HepG2 (cell line): ENCODE data around the gene ZSWIM8. TPM values are rescaled to one million over a fixed set of nuclear protein-coding genes. Genes with fewer than 3 reads are reported as not detected.
A peak's percentile ranks its signal among the peaks of the same experiment; 100 is the strongest.

Experiments used
- ATAC-seq: fragments of 200-7000 bp; cut with Tn5 transposase; 3 replicates; pipeline ENCODE4 v1.9.1; 2020; ENCODE audit warnings: mild to moderate bottlenecking, moderate library complexity
- BruUV-seq: library from RNA; stranded (reverse); fragments of 400-500 nt; replicated peaks from 2 replicates; lab custom pipeline; 2021; lab: Mats Ljungman, UMichigan
- CTCF ChIA-PET: fragments of 300-600 bp; formaldehyde crosslinking; extraction: SDS; loops from one replicate; lab custom pipeline; 2021; ENCODE audit warnings: low total read pairs, inconsistent platforms, low intra/inter-chr PET ratio; lab: Yijun Ruan, JAX
- POLR2A ChIA-PET: fragments of 350-600 bp; sonication (Branson Sonifier 250); formaldehyde crosslinking; loops from one replicate; lab custom pipeline; 2020; ENCODE audit warnings: antibody characterized with exemption, inconsistent platforms; lab: Yijun Ruan, JAX
- DNase-seq: peaks from one replicate; pipeline ENCODE4 v3.0.0-alpha.2; 2015; ENCODE audit warnings: low spot score
- FAIRE-seq: peaks from 3 replicates; lab custom pipeline; 2011; peaks lifted over from hg19 to GRCh38; lab: Jason Lieb, UNC
- H2AFZ ChIP-seq: one replicate; pipeline ENCODE4 v1.6.1; 2011; ENCODE audit warnings: low read length, inconsistent platforms
- H3K27ac ChIP-seq: fragments of 300-600 bp; 3 replicates; pipeline ENCODE4 v1.8.0; 2011; ENCODE audit warnings: mixed run types, mild to moderate bottlenecking, mixed read lengths, low read length, inconsistent platforms; ENCODE audit not compliant: insufficient read depth; ENCODE audit errors: extremely low read length
- H3K27me3 ChIP-seq, 2 experiments: fragments of 200-600 bp in 1 of 2; 2 replicates in 1 of 2; 3 replicates in 1 of 2; pipeline versions ENCODE4 v1.6.0 to v1.8.0; 2011; ENCODE audit warnings: low read length in 2 of 2, mild to moderate bottlenecking in 2 of 2, moderate library complexity in 2 of 2, inconsistent platforms in 1 of 2; ENCODE audit not compliant: insufficient read depth in 2 of 2, control insufficient read depth in 1 of 2
- H3K36me3 ChIP-seq, 2 experiments: fragments of 200-600 bp in 1 of 2; replicated peaks in 1 of 2; 2 replicates in 1 of 2; 3 replicates in 1 of 2; pipeline versions ENCODE4 v1.5.1 to v1.8.0; 2011; ENCODE audit warnings: low read length in 2 of 2, inconsistent platforms in 1 of 2; ENCODE audit not compliant: insufficient read depth in 2 of 2, control insufficient read depth in 1 of 2
- H3K4me1 ChIP-seq: 2 replicates; pipeline ENCODE4 v1.5.1; 2012; ENCODE audit warnings: low read length, inconsistent platforms; ENCODE audit not compliant: insufficient read depth
- H3K4me2 ChIP-seq: 2 replicates; pipeline ENCODE4 v1.6.0; 2011; ENCODE audit warnings: low read depth, low read length, inconsistent platforms
- H3K4me3 ChIP-seq, 3 experiments: fragments of 200-600 bp in 1 of 3; sonication (generic), shearing (Covaris generic) in 1 of 3; replicated peaks in 1 of 3; 2 replicates each; pipeline ENCODE4 v1.5.1; 2011 to 2016; ENCODE audit warnings: low read length in 3 of 3, inconsistent platforms in 2 of 3, low read depth in 2 of 3, mild to moderate bottlenecking in 2 of 3, control low read depth in 1 of 3, mixed read lengths in 1 of 3; ENCODE audit not compliant: insufficient read depth in 1 of 3
- H3K79me2 ChIP-seq: one replicate; pipeline ENCODE4 v1.6.1; 2011; ENCODE audit warnings: low read length, inconsistent platforms; ENCODE audit not compliant: insufficient read depth
- H3K9ac ChIP-seq: 2 replicates; pipeline ENCODE4 v1.6.0; 2011; ENCODE audit warnings: mild to moderate bottlenecking, low read depth, low read length, inconsistent platforms; ENCODE audit not compliant: insufficient read depth
- H3K9me3 ChIP-seq: 2 replicates; pipeline ENCODE4 v1.5.1; 2012; ENCODE audit warnings: mild to moderate bottlenecking, low read length
- H4K20me1 ChIP-seq: 2 replicates; pipeline ENCODE4 v1.6.0; 2011; ENCODE audit warnings: inconsistent platforms, mild to moderate bottlenecking, low read length, moderate library complexity; ENCODE audit not compliant: insufficient read depth
- AGO2 ChIP-seq: fragments of 200-400 bp; formaldehyde crosslinking; optimal IDR thresholded peaks from 2 replicates; pipeline ENCODE3; 2017; ENCODE audit warnings: mild to moderate bottlenecking, low read depth, low read length, moderate library complexity
- KDM6A ChIP-seq: IDR thresholded peaks from 2 replicates; pipeline ENCODE4 v1.6.1; 2016; ENCODE audit warnings: low read depth
- KLF16 ChIP-seq, 2 experiments: sonication (generic) in 1 of 2; formaldehyde crosslinking in 1 of 2; IDR thresholded peaks; 2 replicates each; pipeline versions ENCODE4 v1.6.1 to v1.8.0; 2016 to 2023; ENCODE audit warnings: missing genetic modification reagents in 2 of 2, missing compliant biosample characterization in 1 of 2
- RBFOX2 ChIP-seq: fragments of 200-400 bp; formaldehyde crosslinking; IDR thresholded peaks from 2 replicates; pipeline ENCODE4 v1.6.1; 2017; ENCODE audit warnings: low read depth, mild to moderate bottlenecking, low read length
- REL ChIP-seq: sonication (generic); formaldehyde crosslinking; conservative IDR thresholded peaks from 2 replicates; pipeline ENCODE4 v1.8.0; 2022; ENCODE audit warnings: mild to moderate bottlenecking, missing genetic modification reagents, moderate library complexity
- REPIN1 ChIP-seq: sonication (generic); formaldehyde crosslinking; IDR thresholded peaks from 2 replicates; pipeline ENCODE4 v1.8.0; 2022; ENCODE audit warnings: missing genetic modification reagents, low read depth, mild to moderate bottlenecking, borderline replicate concordance
- SOX13 ChIP-seq, 3 experiments: fragments of 450-650 bp in 1 of 3; sonication (generic) in 1 of 3; formaldehyde crosslinking in 1 of 3; IDR thresholded peaks in 2 of 3; conservative IDR thresholded peaks in 1 of 3; 2 replicates each; pipeline versions ENCODE4 v1.5.0 to v1.6.1; 2016 to 2020; ENCODE audit warnings: antibody characterized with exemption in 1 of 3, mild to moderate bottlenecking in 1 of 3, missing compliant biosample characterization in 1 of 3, missing genetic modification reagents in 1 of 3, moderate library complexity in 1 of 3
- ZC3H4 ChIP-seq: sonication (generic); formaldehyde crosslinking; IDR thresholded peaks from 2 replicates; pipeline ENCODE4 v1.4.0; 2020; ENCODE audit warnings: missing genetic modification reagents, borderline replicate concordance
- ZNF274 ChIP-seq: sonication (generic); formaldehyde crosslinking; IDR thresholded peaks from 2 replicates; pipeline ENCODE4 v1.5.1; 2020; ENCODE audit warnings: mild to moderate bottlenecking, missing genetic modification reagents
- ZNF83 ChIP-seq: sonication (generic); formaldehyde crosslinking; IDR thresholded peaks from 2 replicates; pipeline ENCODE4 v1.4.0; 2020; ENCODE audit warnings: missing genetic modification reagents, mild to moderate bottlenecking, borderline replicate concordance
- WGBS: methylation state at CpG from one replicate; pipeline ENCODE4 v1.1.6; 2017; ENCODE audit warnings: low lambda C conversion rate; 5-methylcytosine and 5-hydroxymethylcytosine counted together
- in situ Hi-C: cut with HindIII; loops from 2 replicates; pipeline ENCODE4 v1.10.0; 2017; ENCODE audit warnings: low pct_unique_long_range_greater_than_20kb; ENCODE audit not compliant: extremely low pct_ligation_motif_present
- intact Hi-C: fragments of 100-400 bp; cut with micrococcal nuclease; formaldehyde crosslinking; loops from one replicate; pipeline ENCODE4 v1.10.0; 2022; ENCODE audit not compliant: unreplicated experiment
- polyA plus RNA-seq, 8 experiments: library from polyadenylated mRNA; depleted of rRNA in 3 of 8; stranded (reverse) in 7 of 8; unstranded in 1 of 8; fragments of >200 nt; fragmentation: Illumina TruSeq in 4 of 8; extraction: Trizol in 4 of 8; gene quantifications; 2 replicates each; pipeline versions ENCODE4 v1.2.1 to v1.2.3, GENCODE V29; 2011 to 2016; ENCODE audit warnings: low read depth in 4 of 8, missing spikeins in 1 of 8, mixed read lengths in 1 of 8; ENCODE audit not compliant: insufficient read depth in 1 of 8
- total RNA-seq, 5 experiments: library from RNA; depleted of rRNA; stranded (reverse); fragments of >200 nt; fragmentation: Illumina TruSeq; extraction: Trizol; gene quantifications; 2 replicates each; pipeline ENCODE4 v1.2.3, GENCODE V29; 2016; ENCODE audit warnings: low read depth in 1 of 5
- TF ChIP-seq, protein P1 (sequence below): sonication (generic); formaldehyde crosslinking; IDR thresholded peaks from 2 replicates; pipeline ENCODE4 v1.5.0; 2020; ENCODE audit warnings: missing genetic modification reagents, mild to moderate bottlenecking, borderline replicate concordance
- TF ChIP-seq, protein P2 (sequence below): sonication (generic); formaldehyde crosslinking; IDR thresholded peaks from 2 replicates; pipeline ENCODE4 v1.8.0; 2023; ENCODE audit warnings: mild to moderate bottlenecking, missing genetic modification reagents
- TF ChIP-seq, protein P3 (sequence below): sonication (generic); formaldehyde crosslinking; IDR thresholded peaks from 2 replicates; pipeline ENCODE4 v1.4.0; 2020; ENCODE audit warnings: mild to moderate bottlenecking, missing genetic modification reagents
- TF ChIP-seq, protein P4 (sequence below): sonication (generic); formaldehyde crosslinking; IDR thresholded peaks from 2 replicates; pipeline ENCODE4 v1.5.1; 2020; ENCODE audit warnings: missing genetic modification reagents, mild to moderate bottlenecking, borderline replicate concordance
- TF ChIP-seq, protein P5 (sequence below): sonication (generic); formaldehyde crosslinking; conservative IDR thresholded peaks from 2 replicates; pipeline ENCODE4 v1.8.0; 2022; ENCODE audit warnings: mild to moderate bottlenecking, moderate library complexity, missing genetic modification reagents

ZSWIM8 gene
- total and polyA plus RNA-seq, 2 of the 13 experiments (the other 11 are each of a cell fraction or from before 2014, with no cell fraction given), result 39.9 to 98.2 TPM

DNA sequence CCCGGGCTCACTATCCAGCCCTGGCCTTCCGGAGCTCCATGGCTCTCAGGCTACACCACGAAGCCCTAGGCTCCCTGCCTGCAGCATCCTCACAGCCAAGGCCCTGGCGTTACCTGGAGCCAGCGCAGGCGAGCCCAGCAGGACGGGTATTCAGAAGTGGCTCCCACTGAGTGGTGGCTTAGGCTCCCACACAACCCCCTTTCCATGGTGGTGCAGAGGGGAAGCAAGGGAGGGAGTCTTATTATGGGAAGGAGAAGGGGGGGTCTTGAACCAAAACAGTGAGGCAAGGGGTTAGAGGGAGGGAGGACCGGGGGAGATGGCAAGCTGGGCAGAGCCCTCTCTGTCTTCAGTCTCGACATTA, 55.6 kb downstream of the ZSWIM8 start:
- Histone ChIP-seq H2AFZ (no peak overlapping the region), H3K36me3 (peaks cover 5 to 34% of the 10 kb centered on the region in 2 experiments), H3K79me2 (no peaks in the 10 kb centered on the region), H4K20me1 (no peaks in the 10 kb centered on the region), H3K27ac (peak overlapping the region; percentile 98), H3K4me3 (peak overlapping the region in 1 of 3 experiments; percentile 56; a peak in 1 of 6 replicates), H3K9ac (peak overlapping the region; percentile 72), H3K4me2 (peak overlapping the region; percentile 74), H3K9me3 (no peaks in the 10 kb centered on the region), H3K27me3 (no peaks in the 10 kb centered on the region), H3K4me1 (peaks cover 59% of the 10 kb centered on the region)
- 96% methylated on average over 6 of the region's 9 CpGs for WGBS
- CTCF ChIA-PET, result no interaction called here
- in situ Hi-C loops, result no loop called here
- intact Hi-C loops, result no loop called here
- no TSS peak for BruUV-seq
- FAIRE-seq, result no peak
- peak; percentile 35; the same call in 2 of the 3 replicates for ATAC-seq
- POLR2A ChIA-PET, result interaction anchor here (0.8 to 2.1 kb wide), 15 partner anchors 9 to 428 kb away, joined by 3 to 23 read pairs (median 8); partner anchors contain the start of genes ANXA7, CAMK2G, CHCHD1 and PPP3CB
- no peak for DNase-seq
- TF ChIP-seq, protein P1, sequence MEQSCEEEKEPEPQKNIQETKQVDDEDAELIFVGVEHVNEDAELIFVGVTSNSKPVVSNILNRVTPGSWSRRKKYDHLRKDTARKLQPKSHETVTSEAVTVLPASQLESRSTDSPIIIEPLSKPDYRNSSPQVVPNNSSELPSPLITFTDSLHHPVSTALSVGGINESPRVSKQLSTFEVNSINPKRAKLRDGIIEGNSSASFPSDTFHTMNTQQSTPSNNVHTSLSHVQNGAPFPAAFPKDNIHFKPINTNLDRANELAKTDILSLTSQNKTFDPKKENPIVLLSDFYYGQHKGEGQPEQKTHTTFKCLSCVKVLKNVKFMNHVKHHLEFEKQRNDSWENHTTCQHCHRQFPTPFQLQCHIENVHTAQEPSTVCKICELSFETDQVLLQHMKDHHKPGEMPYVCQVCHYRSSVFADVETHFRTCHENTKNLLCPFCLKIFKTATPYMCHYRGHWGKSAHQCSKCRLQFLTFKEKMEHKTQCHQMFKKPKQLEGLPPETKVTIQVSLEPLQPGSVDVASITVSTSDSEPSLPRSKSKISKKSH (CRISPR knock-in tag), result 0 out of 2 replicates have a peak, but pooled peaks have one; percentile 18
- TF ChIP-seq ZNF83 (no peak), ZNF274 (CRISPR knock-in tag) (0 out of 2 replicates have a peak, but pooled peaks have one; percentile 13), REL (CRISPR knock-in tag) (no peak), SOX13 (IDR thresholded peaks at IDR 0.05) (no peak), SOX13 (CRISPR knock-in tag; conservative IDR thresholded peaks at IDR 0.05 in 1 of 2, IDR thresholded peaks at IDR 0.05 in 1 of 2) (no peak), RBFOX2 (peak; percentile 72), KDM6A (no peak), AGO2 (peak; percentile 90), REPIN1 (CRISPR knock-in tag) (0 out of 2 replicates have a peak, but pooled peaks have one; percentile 3), ZC3H4 (peak; percentile 27; the same call in 1 of the 2 replicates), KLF16 (CRISPR knock-in tag; IDR thresholded peaks at IDR 0.05) (no peak)
- TF ChIP-seq, protein P2, sequence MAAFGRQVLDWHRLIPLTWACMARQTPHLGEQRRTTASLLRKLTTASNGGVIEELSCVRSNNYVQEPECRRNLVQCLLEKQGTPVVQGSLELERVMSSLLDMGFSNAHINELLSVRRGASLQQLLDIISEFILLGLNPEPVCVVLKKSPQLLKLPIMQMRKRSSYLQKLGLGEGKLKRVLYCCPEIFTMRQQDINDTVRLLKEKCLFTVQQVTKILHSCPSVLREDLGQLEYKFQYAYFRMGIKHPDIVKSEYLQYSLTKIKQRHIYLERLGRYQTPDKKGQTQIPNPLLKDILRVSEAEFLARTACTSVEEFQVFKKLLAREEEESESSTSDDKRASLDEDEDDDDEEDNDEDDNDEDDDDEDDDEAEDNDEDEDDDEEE (CRISPR knock-in tag), result no peak
- TF ChIP-seq, protein P3, sequence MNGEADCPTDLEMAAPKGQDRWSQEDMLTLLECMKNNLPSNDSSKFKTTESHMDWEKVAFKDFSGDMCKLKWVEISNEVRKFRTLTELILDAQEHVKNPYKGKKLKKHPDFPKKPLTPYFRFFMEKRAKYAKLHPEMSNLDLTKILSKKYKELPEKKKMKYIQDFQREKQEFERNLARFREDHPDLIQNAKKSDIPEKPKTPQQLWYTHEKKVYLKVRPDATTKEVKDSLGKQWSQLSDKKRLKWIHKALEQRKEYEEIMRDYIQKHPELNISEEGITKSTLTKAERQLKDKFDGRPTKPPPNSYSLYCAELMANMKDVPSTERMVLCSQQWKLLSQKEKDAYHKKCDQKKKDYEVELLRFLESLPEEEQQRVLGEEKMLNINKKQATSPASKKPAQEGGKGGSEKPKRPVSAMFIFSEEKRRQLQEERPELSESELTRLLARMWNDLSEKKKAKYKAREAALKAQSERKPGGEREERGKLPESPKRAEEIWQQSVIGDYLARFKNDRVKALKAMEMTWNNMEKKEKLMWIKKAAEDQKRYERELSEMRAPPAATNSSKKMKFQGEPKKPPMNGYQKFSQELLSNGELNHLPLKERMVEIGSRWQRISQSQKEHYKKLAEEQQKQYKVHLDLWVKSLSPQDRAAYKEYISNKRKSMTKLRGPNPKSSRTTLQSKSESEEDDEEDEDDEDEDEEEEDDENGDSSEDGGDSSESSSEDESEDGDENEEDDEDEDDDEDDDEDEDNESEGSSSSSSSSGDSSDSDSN (CRISPR knock-in tag), result no peak
- TF ChIP-seq, protein P4, sequence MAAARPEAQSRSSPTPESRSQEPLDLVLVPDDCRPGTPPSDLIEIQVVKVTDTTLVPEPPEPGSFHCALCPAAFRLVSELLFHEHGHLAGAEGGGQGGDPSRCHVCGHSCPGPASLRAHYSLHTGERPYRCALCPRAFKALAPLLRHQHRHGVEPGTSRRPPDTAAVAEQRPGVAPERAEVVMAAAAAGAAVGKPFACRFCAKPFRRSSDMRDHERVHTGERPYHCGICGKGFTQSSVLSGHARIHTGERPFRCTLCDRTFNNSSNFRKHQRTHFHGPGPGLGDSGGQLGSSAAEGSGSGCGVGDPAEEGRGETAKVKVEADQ (CRISPR knock-in tag), result no peak
- TF ChIP-seq, protein P5, sequence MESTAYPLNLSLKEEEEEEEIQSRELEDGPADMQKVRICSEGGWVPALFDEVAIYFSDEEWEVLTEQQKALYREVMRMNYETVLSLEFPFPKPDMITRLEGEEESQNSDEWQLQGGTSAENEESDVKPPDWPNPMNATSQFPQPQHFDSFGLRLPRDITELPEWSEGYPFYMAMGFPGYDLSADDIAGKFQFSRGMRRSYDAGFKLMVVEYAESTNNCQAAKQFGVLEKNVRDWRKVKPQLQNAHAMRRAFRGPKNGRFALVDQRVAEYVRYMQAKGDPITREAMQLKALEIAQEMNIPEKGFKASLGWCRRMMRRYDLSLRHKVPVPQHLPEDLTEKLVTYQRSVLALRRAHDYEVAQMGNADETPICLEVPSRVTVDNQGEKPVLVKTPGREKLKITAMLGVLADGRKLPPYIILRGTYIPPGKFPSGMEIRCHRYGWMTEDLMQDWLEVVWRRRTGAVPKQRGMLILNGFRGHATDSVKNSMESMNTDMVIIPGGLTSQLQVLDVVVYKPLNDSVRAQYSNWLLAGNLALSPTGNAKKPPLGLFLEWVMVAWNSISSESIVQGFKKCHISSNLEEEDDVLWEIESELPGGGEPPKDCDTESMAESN (CRISPR knock-in tag), result no peak
